Endothelial cell of umbilical vein (primary cell): Measurements from ENCODE around the gene CISD2. TPM values are rescaled to one million over a fixed set of nuclear protein-coding genes. Genes with fewer than 3 reads are reported as not detected.

Experiments
- BruUV-seq: library from RNA; stranded (reverse); fragments of 400-500 nt; replicated peaks from 2 replicates; lab custom pipeline; 2021; lab: Mats Ljungman, UMichigan
- CTCF ChIA-PET: fragments of 300-600, 350-600 bp; sonication (Branson Sonifier 250); formaldehyde crosslinking; loops from one replicate; lab custom pipeline; 2021; ENCODE audit warnings: antibody characterized with exemption, inconsistent platforms; lab: Charles Lee
- POLR2A ChIA-PET: fragments of 300-600, 350-600 bp; sonication (Branson Sonifier 250); formaldehyde crosslinking; loops from one replicate; lab custom pipeline; 2021; ENCODE audit warnings: antibody characterized with exemption, inconsistent platforms; lab: Charles Lee
- DNase-seq: peaks from one replicate; pipeline ENCODE4 v3.0.0-alpha.2; 2011; ENCODE audit warnings: low read depth, low spot score
- FAIRE-seq: peaks from 2 replicates; lab custom pipeline; 2011; peaks lifted over from hg19 to GRCh38; lab: Jason Lieb, UNC
- H2AFZ ChIP-seq: 2 replicates; pipeline ENCODE4 v1.6.0; 2012; ENCODE audit warnings: low read depth, low read length, control low read depth, inconsistent platforms
- H3K27ac ChIP-seq: 2 replicates; pipeline ENCODE4 v1.5.1; 2011; ENCODE audit warnings: low read depth, mild to moderate bottlenecking, control low read depth, low read length, moderate library complexity; ENCODE audit not compliant: insufficient read depth
- H3K27me3 ChIP-seq, 2 experiments: 2 replicates each; pipeline versions ENCODE4 v1.6.0 to v1.6.1; 2011; ENCODE audit warnings: low read length in 2 of 2, mixed read lengths in 1 of 2; ENCODE audit not compliant: control insufficient read depth in 2 of 2, insufficient read depth in 2 of 2
- H3K36me3 ChIP-seq, 2 experiments: 2 replicates in 1 of 2; 3 replicates in 1 of 2; pipeline ENCODE4 v1.5.1; 2011; ENCODE audit warnings: low read length in 2 of 2, mild to moderate bottlenecking in 1 of 2, moderate library complexity in 1 of 2; ENCODE audit not compliant: control insufficient read depth in 2 of 2, insufficient read depth in 2 of 2; ENCODE audit errors: extremely low read depth in 1 of 2
- H3K4me1 ChIP-seq: 3 replicates; pipeline ENCODE4 v1.5.1; 2011; ENCODE audit warnings: mild to moderate bottlenecking, low read length; ENCODE audit not compliant: control insufficient read depth, insufficient read depth; ENCODE audit errors: extremely low read depth
- H3K4me2 ChIP-seq: 2 replicates; pipeline ENCODE4 v1.6.1; 2011; ENCODE audit warnings: low read length, control low read depth, mixed read lengths; ENCODE audit not compliant: insufficient read depth
- H3K4me3 ChIP-seq, 3 experiments: fragments of 200-600 bp in 1 of 3; sonication (generic), shearing (Covaris generic) in 1 of 3; replicated peaks in 1 of 3; 2 replicates each; pipeline ENCODE4 v1.5.1; 2011 to 2016; ENCODE audit warnings: control low read depth in 3 of 3, low read length in 3 of 3, mild to moderate bottlenecking in 2 of 3, inconsistent platforms in 1 of 3, low read depth in 1 of 3, moderate library complexity in 1 of 3; ENCODE audit not compliant: insufficient read depth in 1 of 3
- H3K79me2 ChIP-seq: 2 replicates; pipeline ENCODE4 v1.6.0; 2012; ENCODE audit warnings: low read length, inconsistent platforms; ENCODE audit not compliant: control insufficient read depth, insufficient read depth
- H3K9ac ChIP-seq: replicated peaks from 2 replicates; pipeline ENCODE3; 2011; ENCODE audit warnings: low read length, control low read depth; ENCODE audit not compliant: insufficient read depth; ENCODE audit errors: extremely low read depth
- H3K9me1 ChIP-seq: replicated peaks from 3 replicates; pipeline ENCODE4 v1.6.0; 2011; ENCODE audit warnings: mild to moderate bottlenecking, low read length; ENCODE audit not compliant: control insufficient read depth, insufficient read depth; ENCODE audit errors: extremely low read depth
- H3K9me3 ChIP-seq: replicated peaks from 2 replicates; pipeline ENCODE4 v1.5.1; 2012; ENCODE audit warnings: low read length, inconsistent platforms; ENCODE audit not compliant: control insufficient read depth, insufficient read depth
- H4K20me1 ChIP-seq: replicated peaks from 2 replicates; pipeline ENCODE3; 2011; ENCODE audit warnings: mild to moderate bottlenecking, low read length; ENCODE audit not compliant: control insufficient read depth, insufficient read depth; ENCODE audit errors: extremely low read depth
- EZH2 ChIP-seq: IDR thresholded peaks from 2 replicates; pipeline ENCODE4 v1.6.1; 2012; ENCODE audit warnings: borderline replicate concordance, low read depth, mild to moderate bottlenecking, moderate library complexity, low read length, inconsistent platforms; ENCODE audit not compliant: severe bottlenecking
- FOS ChIP-seq: IDR thresholded peaks from 2 replicates; pipeline ENCODE4 v1.6.1; 2011; ENCODE audit warnings: mild to moderate bottlenecking, low read length, moderate library complexity, borderline replicate concordance; ENCODE audit not compliant: insufficient read depth
- GATA2 ChIP-seq: IDR thresholded peaks from 2 replicates; pipeline ENCODE4 v1.7.0; 2011; ENCODE audit warnings: low read depth, mild to moderate bottlenecking, moderate library complexity, mixed read lengths, low read length; ENCODE audit not compliant: insufficient read length, insufficient read depth
- JUN ChIP-seq: IDR thresholded peaks from 2 replicates; pipeline ENCODE4 v1.6.1; 2011; ENCODE audit warnings: borderline replicate concordance, low read depth; ENCODE audit not compliant: insufficient read length, insufficient read depth
- MYC ChIP-seq: IDR thresholded peaks from one replicate; pipeline ENCODE4 v1.6.1; 2011; ENCODE audit warnings: mild to moderate bottlenecking, low read depth, low read length
- POLR2A ChIP-seq: IDR thresholded peaks from 2 replicates; pipeline ENCODE4 v1.6.1; 2012; ENCODE audit warnings: low read depth, mild to moderate bottlenecking, control low read depth, low read length
- POLR2AphosphoS5 ChIP-seq: IDR thresholded peaks from 2 replicates; pipeline ENCODE4 v1.6.1; 2012; ENCODE audit warnings: low read depth, mild to moderate bottlenecking, control low read depth, low read length, moderate library complexity; ENCODE audit not compliant: insufficient read depth
- dilution Hi-C: fragments of 300-500 bp; cut with MboI; formaldehyde crosslinking; loops from one replicate; pipeline ENCODE4 v1.15.0; 2019; ENCODE audit warnings: low sequenced_read_pairs; ENCODE audit not compliant: extremely low pct_ligation_motif_present
- intact Hi-C: fragments of 100-400 bp; cut with micrococcal nuclease; formaldehyde crosslinking; loops from one replicate; pipeline ENCODE4 v1.10.0; 2022
- polyA plus RNA-seq, 4 experiments: library from polyadenylated mRNA; depleted of rRNA in 3 of 4; stranded (reverse) in 3 of 4; unstranded in 1 of 4; fragments of >200 nt; gene quantifications; 2 replicates each; pipeline versions ENCODE4 v1.2.1 to v1.2.3, GENCODE V29; 2011 to 2012; ENCODE audit warnings: missing spikeins in 1 of 4
- total RNA-seq: library from RNA; stranded (reverse); gene quantifications from 2 replicates; pipeline ENCODE4 v1.2.3, GENCODE V29; 2021
- TF ChIP-seq, protein P1 (sequence below): IDR thresholded peaks from 2 replicates; pipeline ENCODE4 v1.6.1; 2011; ENCODE audit not compliant: insufficient read depth, insufficient read length
- TF ChIP-seq, protein P2 (sequence below), 2 donors: IDR thresholded peaks; 1 replicate in 1 of 2; 2 replicates in 1 of 2; pipeline ENCODE4 v1.5.1; 2011; ENCODE audit warnings: low read length in 2 of 2, mild to moderate bottlenecking in 2 of 2, moderate library complexity in 2 of 2, control low read depth in 1 of 2, inconsistent platforms in 1 of 2, low read depth in 1 of 2; ENCODE audit not compliant: insufficient read depth in 1 of 2; ENCODE audit errors: extremely low read depth in 1 of 2

The CISD2 gene
- total and polyA plus RNA-seq, 2 donors (not counting 3 experiments of a cell fraction or from before 2014, with no cell fraction given): 14.6 to 28.4 TPM

DNA sequence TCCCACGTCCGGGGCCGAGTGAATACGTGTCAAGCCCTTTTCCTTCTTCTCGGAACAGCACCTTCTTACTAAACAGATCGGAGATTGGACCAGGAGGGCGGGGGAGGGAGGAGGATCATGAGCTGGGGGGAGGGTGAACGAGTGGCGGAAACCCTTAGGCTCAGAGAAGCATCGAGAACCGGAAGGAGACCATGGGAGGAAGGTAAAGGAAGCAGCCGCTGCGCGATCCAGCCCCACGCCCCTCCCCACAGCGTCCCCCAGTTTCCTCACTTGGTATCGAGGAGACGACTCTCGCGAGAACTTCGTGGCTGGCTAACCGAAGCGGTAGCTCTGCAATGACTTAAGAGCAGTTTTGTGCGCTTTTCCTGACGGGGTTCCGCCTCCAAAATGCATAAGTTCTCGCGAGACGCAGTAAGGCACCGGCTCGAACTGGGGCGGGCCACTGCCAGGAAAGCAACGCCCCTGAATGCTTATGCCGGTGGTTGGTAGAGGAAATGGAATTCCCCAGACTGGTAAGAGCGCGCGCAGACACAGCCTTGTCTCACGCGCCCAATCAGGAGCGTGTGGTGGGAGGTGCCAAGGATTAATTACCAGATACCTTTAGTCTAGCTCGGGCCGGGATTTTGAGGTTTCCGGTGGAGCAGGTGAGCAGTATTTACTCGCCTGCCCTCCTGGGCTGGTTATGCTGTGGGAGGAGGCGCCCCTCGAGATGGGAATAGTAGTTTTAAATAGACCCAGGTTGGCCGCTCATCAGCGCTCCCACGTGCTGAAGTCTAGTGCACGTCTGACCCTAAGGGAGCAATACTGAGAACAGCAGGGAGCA lies 40.9 kb upstream of the CISD2 start:
- Histone ChIP-seq H3K27me3 (no peaks in the 10 kb centered on the region), H3K4me3 (peak overlapping the region; percentile 82 to 97 (median 89)), H3K9me3 (no peaks in the 10 kb centered on the region), H3K4me1 (peaks cover 28% of the 10 kb centered on the region), H3K9me1 (no peaks in the 10 kb centered on the region), H4K20me1 (peaks cover 5% of the 10 kb centered on the region), H3K27ac (peak overlapping the region; percentile 98), H2AFZ (peak overlapping the region; percentile 70), H3K4me2 (peak overlapping the region; percentile 73), H3K36me3 (peaks cover 0 to 3% of the 10 kb centered on the region in 2 experiments), H3K9ac (peak overlapping the region; percentile 100), H3K79me2 (peaks cover 39% of the 10 kb centered on the region)
- peak; percentile 16 for TF ChIP-seq POLR2A
- TF ChIP-seq GATA2: no peak
- TF ChIP-seq JUN: no peak
- TF ChIP-seq, protein P1, sequence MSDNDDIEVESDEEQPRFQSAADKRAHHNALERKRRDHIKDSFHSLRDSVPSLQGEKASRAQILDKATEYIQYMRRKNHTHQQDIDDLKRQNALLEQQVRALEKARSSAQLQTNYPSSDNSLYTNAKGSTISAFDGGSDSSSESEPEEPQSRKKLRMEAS: peak; percentile 44
- no peak for TF ChIP-seq EZH2
- peak; percentile 11 for TF ChIP-seq POLR2AphosphoS5
- TF ChIP-seq, protein P2, sequence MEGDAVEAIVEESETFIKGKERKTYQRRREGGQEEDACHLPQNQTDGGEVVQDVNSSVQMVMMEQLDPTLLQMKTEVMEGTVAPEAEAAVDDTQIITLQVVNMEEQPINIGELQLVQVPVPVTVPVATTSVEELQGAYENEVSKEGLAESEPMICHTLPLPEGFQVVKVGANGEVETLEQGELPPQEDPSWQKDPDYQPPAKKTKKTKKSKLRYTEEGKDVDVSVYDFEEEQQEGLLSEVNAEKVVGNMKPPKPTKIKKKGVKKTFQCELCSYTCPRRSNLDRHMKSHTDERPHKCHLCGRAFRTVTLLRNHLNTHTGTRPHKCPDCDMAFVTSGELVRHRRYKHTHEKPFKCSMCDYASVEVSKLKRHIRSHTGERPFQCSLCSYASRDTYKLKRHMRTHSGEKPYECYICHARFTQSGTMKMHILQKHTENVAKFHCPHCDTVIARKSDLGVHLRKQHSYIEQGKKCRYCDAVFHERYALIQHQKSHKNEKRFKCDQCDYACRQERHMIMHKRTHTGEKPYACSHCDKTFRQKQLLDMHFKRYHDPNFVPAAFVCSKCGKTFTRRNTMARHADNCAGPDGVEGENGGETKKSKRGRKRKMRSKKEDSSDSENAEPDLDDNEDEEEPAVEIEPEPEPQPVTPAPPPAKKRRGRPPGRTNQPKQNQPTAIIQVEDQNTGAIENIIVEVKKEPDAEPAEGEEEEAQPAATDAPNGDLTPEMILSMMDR (IDR thresholded peaks at IDR 0.05; ENCODE audit: extremely low read depth in 1 of 2, insufficient read depth in 1 of 2, low read depth in 1 of 2, low read length in 2 of 2): no peak
- TF ChIP-seq FOS: no peak
- TF ChIP-seq MYC: no peak
- BruUV-seq: no TSS peak
- DNase-seq (peak; percentile 100), FAIRE-seq (peak; percentile 99)
- ChIA-PET POLR2A (interaction anchor here (0.6 to 2.8 kb wide), 14 partner anchors 9 to 398 kb away, joined by 3 to 35 read pairs (median 4); partner anchors contain the start of genes CISD2 and MANBA), CTCF (interaction anchor here (0.8 to 2.5 kb wide), 15 partner anchors 10 to 408 kb away, joined by 3 to 15 read pairs (median 4); partner anchors contain the start of gene CISD2)
- dilution Hi-C loops (no loop called here), intact Hi-C loops (loop anchor here (1.0 to 5.0 kb wide), 12 partner anchors 39 to 483 kb away; partner anchors contain the start of genes BDH2, CENPE, MANBA and SLC39A8)
